Kidney capillary endothelial cell (primary cell): ENCODE measurements around the gene SPATA46.

Experiments used
- DNase-seq: peaks from one replicate; pipeline ENCODE4 v3.0.0-alpha.2; 2018; ENCODE audit warnings: low spot score

The SPATA46 gene

DNA sequence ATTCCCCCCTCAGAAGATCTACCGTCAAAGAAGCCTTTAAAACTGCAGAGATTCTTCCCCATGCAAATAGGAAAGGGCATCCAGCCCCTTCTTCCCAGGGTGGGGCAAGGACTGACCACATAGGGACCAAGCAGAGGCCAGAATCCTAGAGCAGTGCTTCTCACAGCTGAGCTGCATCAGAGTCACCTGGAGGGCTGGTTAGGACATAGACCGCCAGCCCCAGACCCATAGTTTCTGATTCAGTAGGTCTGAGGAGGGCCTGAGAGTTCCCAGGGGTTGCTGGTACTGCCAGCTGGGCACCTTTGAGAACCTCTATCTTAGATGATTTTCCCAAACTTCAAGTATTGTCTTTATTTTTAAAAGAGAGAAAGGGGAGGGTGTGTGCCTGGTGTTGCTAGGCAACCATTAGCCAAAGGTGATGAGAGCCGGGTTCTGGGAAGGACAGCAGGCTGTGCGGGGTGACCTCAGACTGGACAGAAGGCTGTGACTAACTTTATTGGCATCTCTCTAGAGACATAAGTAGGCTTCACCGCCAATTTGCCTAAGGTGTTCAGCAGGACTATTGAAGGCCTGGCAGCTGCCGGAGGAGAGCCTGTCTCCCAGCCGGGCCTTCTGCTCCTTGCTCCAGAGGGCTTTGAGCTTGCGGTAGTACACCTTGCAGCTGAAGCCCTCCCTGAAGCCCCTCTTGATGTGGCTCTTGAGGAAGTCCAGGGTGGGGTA is 3.0 kb downstream of the SPATA46 start:
- DNase-seq = no peak

DNA sequence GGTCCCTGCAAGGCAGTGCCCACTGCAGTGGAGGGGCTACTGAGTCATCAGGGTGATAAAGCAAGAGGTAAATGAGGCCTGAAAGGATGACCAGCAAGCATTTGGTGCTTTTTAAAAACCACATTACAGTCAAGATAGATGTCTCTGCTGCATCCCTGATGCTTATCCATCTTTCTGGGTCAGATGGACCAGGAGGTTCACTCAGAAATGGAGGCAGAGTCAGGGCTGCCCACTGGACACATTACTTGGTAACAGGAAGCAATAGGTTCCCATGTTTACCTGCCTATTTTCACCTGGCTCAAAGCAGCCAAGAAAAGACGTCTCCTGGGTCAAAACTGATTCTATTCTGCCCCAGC is 3.6 kb downstream of the SPATA46 start:
- DNase-seq = no peak

DNA sequence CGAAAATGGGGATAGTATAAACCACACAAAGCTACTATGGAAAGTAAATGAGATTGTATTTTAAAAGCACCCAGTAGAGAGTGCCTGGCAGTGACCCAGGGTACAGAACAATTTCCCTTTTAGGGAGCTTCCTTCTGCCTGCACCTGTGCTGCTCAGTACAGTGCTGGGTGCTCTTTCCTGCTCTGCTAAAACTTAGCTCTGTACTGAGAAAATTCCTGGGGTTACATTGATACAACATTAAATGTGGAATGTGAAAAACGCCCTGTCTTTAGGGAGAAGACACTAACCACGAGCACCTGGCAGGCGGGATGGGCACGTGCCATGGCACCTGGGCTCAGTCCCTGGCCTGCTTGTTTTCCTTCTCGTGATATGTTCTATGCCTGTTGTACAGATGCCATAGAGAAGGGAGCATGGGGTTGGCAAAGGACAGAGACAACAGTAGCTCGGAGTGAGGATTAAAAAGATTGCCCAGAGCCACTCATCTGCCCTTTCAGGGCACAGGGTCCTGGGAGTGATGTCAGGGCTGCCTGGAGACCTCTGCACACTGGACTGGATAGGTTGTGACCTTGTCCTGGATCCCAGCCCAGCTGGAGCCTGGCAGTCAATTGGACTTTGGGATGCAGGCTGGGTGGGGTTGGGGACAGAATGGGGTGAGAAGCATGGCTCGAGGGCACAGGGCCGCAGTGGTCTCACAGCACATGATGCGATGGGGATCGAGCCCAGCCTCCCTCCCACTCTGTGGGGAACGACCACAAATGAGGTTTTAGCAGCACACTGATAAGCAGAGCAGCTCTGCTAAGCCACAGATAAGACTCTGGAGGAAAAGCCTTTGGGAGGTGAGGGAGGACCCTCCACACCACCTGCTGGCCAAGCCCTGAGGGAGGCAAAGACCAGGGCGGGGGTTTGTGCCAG is 4.2 kb downstream of the SPATA46 start:
- DNase-seq = no peak

DNA sequence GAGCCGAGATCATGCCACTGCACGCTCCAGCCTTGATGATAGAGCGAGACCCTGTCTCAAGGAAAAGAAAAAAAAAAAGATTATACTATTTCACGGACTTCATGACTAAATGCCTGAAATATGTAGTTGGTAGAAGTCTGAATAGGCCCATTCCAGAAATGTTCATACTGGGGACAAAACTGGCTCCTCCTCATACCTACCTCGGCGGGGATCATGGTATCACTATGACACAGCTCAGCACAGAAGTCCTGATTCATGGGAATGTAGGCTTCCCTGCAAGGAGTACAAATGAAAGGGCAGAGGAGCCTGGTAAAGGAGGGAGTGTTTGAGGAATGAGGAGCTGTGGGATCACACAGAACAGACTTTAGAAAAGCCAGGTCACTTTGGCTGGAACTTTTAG is 5.0 kb downstream of the SPATA46 start:
- DNase-seq = no peak

DNA sequence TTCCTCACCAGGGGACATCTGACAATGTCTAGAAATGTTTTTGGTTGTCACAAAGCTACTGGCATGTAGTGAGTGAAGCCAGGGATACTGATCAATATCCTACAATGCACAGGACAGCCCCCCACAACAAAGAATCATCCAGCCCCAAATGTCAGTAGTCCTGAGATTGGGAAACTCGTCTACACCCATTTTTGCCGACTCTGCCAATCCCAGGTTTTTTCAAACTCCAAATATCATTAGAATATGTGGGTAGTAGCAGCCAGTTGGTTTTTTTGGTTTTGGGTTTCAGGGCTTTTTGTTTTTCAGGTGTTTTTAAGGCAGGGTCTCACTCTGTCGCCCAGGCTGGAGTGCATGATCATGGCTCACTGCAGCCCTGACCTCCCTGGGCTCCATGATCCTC is 5.9 kb downstream of the SPATA46 start:
- DNase-seq = no peak

DNA sequence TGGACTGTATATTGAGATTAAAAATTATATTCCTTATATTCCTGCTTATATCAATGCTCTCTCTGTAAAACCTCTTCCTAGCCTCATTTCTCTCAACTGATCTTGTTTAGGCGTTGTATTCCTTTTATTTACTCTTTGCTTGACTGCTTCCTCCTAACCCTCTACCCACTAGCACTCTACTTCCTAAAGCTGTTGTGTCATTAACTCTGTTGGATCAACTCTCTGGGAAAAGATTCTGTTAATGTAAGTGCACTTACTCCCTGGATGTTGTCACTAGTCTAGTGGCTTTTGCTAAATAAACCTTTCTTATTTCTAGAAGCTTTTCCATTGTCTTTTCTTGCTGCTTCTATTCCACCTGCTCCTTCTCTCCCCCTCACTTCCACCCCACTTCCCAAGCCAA is 6.5 kb downstream of the SPATA46 start:
- DNase-seq = no peak

DNA sequence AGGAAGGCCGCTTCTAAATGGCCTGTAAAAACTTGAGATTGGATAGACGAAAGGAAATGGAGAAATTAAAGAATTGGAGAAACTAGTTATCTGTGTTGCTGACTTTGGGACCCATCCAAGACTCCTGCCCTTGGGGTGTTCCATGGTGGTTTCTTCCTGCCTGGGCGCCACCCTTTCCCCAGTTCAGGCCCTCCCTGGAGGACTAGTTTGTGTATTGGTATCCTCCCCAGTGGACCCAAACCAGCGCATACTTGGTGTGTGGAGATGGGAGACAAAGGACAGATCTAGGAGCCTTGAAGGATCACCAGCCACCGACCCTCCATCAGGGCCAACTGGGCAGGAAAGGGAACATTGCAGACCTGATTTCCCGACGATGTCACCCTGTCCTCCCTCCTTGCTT is 7.1 kb downstream of the SPATA46 start:
- no peak for DNase-seq

DNA sequence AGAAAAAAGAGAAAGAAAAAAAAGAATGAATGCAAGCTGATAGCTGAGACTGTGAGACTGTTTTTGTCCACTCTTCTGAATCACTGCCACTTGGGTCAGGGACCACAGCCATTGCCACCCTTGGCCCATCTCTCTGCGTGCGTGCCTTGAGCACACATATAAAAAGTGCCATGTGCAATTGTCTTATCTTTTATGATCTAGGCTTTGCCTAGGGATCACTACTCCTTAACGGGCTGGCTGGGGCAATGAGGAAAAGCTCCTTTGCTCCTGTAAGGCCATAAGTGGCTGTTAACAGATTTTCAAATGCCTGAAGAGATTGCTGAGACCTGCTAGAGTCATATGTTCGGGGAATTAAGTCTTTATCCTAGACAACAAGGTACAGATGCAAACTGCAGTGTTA is 8.2 kb downstream of the SPATA46 start:
- no peak for DNase-seq

DNA sequence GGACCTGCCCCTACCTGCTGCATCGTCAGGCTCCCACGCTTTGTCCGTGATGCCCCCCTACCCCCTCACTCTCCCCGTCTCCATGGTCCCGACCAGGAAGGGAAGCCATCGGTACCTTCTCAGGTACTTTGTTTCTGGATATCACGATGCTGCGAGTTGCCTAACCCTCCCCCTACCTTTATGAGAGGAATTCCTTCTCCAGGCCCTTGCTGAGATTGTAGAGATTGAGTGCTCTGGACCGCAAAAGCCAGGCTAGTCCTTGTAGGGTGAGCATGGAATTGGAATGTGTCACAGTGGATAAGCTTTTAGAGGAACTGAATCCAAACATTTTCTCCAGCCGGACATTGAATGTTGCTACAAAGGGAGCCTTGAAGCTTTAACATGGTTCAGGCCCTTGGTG is 8.9 kb downstream of the SPATA46 start:
- no peak for DNase-seq

DNA sequence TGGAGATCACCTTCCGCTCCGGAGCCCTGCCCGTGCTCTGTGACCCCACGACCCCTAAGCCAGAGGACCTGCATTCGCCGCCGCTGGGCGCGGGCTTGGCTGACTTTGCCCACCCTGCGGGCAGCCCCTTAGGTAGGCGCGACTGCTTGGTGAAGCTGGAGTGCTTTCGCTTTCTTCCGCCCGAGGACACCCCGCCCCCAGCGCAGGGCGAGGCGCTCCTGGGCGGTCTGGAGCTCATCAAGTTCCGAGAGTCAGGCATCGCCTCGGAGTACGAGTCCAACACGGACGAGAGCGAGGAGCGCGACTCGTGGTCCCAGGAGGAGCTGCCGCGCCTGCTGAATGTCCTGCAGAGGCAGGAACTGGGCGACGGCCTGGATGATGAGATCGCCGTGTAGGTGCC is 9.6 kb downstream of the SPATA46 start:
- no peak for DNase-seq

DNA sequence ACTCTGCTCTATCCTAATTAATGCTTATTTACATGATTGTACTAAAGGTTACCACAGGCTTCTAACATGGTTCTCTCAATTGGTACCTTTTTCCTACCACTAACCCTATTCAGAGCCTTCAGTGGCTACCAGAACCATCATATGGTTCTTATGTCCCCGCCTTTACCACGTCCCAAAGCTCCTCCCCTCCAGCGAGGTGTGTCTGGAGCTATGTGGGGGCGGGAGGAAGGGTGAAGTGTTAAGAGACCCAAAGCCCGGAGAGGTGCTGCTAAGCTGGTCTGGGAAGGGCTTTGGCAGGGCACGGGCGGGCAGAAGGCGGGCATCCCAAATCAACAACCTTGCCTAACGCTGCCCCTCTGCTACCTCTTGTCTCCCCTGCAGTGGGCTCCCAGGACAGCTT is 10.0 kb downstream of the SPATA46 start:
- DNase-seq = no peak

DNA sequence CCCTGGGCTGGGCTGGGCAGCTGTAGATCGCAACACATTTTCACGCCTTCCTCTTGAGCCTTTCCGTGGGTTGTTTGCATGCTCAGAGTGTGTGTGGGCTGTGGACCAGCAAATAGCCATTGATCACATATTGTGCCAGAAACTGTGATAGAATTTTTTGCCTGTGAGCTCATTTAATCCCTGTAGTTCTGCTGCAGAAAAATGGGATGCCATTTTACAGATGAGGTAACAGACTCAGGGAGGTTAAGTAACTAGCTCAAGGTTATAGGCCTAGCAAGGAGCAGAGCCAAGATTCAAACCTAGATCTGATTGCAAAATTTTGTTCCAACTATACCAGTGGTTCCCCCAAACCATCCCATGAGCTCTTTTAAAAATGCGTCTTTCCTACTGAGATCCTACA is 10.5 kb downstream of the SPATA46 start:
- no peak for DNase-seq

DNA sequence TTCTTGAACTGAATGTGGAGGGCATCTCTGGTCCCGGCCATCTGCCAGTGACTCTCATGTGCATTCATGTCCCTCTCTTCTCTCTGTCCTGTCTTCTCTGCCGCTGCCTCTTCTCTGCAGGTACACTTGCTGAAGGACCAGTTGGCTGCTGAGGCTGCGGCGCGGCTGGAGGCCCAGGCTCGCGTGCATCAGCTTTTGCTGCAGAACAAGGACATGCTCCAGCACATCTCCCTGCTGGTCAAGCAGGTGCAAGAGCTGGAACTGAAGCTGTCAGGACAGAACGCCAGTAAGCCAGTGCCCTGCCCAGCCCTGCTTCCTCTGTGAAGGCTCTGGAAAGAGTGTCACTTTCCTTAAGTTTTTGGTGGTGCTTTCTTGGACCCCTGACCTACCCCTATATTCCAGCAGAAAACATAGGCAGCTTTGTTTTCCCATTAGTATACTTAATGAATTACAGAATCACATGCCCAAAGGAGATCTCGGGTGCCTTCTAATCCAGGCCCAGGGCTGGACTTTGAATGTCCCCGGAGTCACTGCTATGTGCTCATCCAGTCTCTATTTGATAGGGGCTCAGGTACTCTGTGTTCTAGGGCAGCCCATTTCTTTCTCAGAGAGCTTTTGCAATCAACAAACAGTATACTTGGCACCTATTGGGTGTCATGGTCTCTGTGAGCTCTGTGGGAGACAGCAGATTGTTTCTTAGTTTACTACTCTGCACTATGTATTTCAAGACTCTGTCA is 11.2 kb downstream of the SPATA46 start:
- DNase-seq = no peak

DNA sequence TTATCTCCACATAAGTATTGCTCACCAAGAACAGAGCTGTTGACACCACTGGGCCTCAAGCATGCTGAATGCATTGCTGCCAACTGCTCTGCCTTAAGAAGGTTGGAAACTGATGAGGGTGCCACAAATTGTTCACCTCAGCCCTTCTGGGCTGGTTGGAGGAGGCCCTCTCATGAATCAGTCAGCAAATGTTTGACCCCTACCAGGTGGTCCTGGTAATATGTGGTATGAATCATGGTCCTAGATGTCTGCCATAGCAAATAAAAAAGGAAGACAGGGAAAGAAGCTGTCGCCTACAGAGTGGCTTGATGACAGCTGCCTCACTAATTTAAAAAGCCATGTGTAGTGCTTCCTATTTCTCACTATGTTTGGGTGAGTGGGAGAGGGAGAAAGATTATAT is 12.2 kb downstream of the SPATA46 start:
- DNase-seq = no peak

DNA sequence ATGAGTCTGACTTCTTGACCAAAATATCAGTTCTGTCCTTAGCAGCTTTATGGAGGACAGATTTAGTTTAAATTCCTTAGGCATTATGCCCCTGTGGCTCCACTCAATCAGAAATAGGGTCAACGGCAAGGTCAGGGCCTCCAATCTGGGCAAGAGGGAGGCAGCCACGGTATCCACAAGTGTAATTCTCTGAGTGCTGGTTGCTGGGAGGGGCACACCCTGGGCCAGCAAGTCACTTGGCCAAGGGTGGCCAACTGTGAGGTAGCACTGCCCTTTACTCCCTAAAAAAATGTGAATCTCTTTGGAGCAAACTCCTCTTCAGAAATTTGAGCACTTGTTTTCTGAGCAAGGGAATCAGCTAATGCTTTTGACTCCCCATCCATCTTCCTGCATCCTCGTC is 12.8 kb downstream of the SPATA46 start:
- DNase-seq = no peak

DNA sequence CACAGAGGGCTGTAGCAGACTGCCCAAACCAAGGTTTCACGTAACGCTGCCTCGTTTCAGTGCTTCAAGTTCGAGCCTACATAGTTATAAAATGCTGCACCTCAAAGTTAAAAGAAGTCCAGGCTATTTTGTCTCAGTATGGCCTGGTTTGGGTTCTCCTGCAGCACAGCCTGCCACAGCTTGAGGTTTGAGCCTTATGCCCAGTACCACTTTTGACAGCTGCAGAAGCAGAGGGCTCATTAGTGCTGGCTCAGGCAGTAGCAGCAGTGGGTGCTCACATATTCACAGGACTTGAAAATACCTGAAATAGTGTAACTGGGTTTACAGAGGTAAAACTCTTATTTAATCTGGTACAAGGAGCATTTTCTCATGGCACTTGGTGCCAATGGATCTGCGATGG is 15.3 kb downstream of the SPATA46 start:
- DNase-seq = no peak

DNA sequence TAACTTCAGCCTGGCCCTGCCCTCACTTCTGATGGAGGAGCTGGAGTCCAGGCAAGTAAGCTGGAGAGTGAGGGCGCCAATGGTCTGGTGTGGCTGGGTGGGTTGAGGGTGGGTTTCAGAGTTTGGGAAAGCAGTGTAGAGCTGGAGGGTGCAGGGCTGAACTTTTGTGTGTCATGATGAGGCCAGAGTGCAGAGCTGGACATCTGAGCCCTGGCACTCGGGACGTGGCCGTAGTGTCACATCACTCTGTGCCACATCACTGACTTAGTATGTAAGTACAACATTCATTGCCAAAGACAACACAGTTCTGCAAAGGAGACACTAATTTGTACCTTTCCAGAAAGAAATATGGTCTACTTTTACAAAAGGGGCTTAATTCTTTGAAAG is 15.8 kb downstream of the SPATA46 start:
- DNase-seq = no peak

DNA sequence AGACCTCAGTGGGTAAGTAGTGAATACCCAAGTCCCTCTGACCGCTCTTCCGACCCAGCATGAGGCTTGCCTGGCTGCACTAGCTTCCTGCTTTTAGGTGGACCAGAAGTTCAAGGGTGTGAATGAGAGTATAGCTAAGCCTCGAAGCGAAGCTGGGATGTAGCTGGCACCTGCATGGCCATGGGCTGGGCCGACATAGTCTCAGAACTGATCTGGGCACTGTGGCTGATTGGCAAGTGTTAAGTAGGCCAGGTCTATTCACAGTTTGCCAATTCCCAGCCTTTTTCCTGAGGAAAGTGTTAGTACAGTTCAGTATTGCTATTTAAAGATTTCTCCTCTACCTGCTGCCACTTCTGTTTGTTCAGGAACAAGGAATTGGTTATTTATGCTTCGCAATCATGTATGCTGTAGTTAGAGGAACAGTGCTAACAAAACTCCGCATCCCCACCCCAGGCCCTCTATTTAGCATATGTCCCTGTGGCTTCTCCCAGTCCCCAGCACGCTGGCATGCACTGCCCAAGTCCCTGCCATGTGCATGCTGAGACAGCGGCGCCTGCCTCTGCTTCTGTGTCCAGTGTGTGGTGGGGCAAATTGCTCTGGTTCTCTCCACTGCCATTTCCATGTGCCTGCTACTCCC is 16.3 kb downstream of the SPATA46 start:
- DNase-seq = no peak

DNA sequence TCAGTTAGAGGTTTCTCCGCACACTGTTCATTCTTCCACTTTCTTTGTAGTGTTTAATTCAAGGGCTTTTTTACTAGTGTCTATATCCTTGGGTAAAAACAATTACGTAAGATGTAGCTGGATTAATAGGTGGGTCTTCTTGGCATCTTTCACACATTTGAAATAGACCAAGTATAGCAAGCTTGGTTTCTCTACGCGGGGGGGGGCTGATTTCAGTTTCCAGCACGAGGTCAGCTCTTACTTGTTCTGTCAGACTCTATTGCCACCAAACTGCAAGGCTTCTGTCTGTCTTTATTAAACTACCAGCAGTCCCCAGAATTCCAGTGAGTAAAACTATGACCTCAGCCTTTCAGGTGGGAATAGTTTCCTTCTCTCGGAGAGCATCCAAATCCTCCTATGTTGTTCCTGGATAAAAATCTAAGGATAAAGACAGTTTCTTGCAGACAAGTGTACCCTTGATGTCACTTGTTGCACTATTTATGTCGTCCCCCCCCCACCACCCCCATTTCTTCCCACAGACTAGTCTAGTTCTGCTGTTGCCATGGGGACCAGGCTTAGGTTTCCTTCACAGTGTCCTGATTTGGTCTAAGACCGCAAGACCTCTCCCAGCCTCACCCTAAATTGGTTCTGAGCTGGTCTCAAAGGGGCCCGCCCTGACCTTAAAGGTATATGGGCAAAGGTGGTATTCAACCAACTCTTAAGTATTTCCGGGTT is 17.0 kb downstream of the SPATA46 start:
- no peak for DNase-seq

DNA sequence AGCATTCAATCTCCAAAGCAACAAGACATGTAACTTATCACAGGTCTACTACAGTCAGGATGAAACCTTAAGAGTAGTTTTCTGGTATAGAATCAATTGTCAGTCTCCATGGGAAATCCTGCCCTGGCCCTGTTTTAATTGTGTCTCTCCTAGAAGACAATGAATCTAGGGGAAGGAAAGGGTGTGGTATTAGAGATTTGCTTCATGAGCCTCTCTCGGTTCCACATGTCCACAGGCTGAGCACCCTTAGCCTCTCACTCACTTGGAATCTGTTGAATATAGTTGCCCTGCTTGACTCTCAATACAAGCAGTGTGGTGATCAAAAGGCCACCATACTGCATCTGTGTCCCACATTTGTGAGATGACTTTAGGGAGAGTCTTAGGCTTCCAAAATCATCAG is 17.7 kb downstream of the SPATA46 start:
- DNase-seq = no peak

DNA sequence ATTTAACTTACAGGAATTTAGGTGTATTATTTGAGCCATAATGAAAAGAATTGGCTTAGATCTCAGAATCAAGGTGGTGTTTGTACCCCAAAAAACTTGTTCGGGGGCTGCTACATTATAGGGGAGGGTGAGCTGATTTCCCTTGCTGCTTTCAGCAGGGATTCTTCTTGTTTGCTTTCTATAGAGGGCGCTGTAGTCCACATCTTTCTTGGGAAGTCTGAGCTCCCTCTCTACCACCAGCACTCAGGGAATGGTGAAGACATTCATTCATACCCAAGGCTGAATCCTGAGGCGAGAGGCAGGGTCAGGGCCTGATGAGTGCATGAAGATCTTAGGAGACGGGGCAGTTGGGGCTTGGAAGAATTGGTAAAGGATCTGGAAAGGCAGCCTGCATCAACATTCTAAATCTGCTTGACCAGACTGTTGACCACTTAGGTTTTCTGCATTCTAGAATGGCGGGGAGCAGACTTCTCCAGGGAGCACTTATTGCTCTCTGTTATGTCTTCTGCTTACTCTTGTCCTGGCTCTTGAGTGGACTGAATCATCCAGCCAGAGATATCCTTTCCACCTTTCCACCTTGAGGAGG is 18.9 kb downstream of the SPATA46 start:
- DNase-seq = peak; percentile 12

DNA sequence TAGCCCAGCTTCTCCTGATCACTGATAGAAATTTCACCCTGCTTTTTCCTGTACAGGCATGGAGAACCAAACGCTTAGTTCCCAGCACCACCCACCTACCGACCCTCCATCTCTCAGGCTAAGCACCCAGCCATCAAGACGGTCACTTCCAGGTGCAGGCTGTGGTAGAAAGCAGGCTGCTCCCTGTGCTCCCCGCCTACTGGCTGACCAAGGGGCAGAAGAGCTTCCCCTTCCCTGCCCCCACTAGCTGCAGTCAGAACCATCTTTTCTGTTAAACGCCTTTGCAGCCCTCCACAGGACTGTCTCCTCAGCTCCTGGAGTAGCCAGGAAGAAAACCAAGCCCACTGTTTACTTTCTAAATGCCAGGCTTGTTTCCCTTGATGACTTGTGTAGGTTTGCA is 23.0 kb downstream of the SPATA46 start:
- DNase-seq = no peak
